Effector memory CD4-positive, alpha-beta T cell (primary cell): ENCODE results near the gene UNC5A.

Experiments used
- DNase-seq, 3 donors: peaks; one replicate each; pipeline ENCODE4 v3.0.0-alpha.2; 2020
- H3K27ac ChIP-seq: 2 replicates; pipeline ENCODE4 v1.7.0; 2013; ENCODE audit warnings: mild to moderate bottlenecking, low read length, moderate library complexity; ENCODE audit not compliant: insufficient read depth, poor library complexity, severe bottlenecking
- H3K27me3 ChIP-seq: replicated peaks from 2 replicates; pipeline ENCODE4 v1.7.0; 2013; ENCODE audit warnings: mild to moderate bottlenecking, low read length; ENCODE audit not compliant: insufficient read depth, control insufficient read depth, poor library complexity, severe bottlenecking
- H3K36me3 ChIP-seq: 2 replicates; pipeline ENCODE4 v1.7.0; 2013; ENCODE audit warnings: mild to moderate bottlenecking, low read length, moderate library complexity; ENCODE audit not compliant: control insufficient read depth, insufficient read depth
- H3K4me1 ChIP-seq: 2 replicates; pipeline ENCODE4 v1.7.0; 2013; ENCODE audit warnings: low read length, mild to moderate bottlenecking; ENCODE audit not compliant: control insufficient read depth, insufficient read depth, poor library complexity, severe bottlenecking
- H3K4me3 ChIP-seq: 2 replicates; pipeline ENCODE4 v1.7.0; 2013; ENCODE audit warnings: low read length, low read depth, mild to moderate bottlenecking; ENCODE audit not compliant: insufficient read depth, poor library complexity, severe bottlenecking
- H3K9me3 ChIP-seq: 2 replicates; pipeline ENCODE4 v1.7.0; 2013; ENCODE audit warnings: mild to moderate bottlenecking, low read length, moderate library complexity; ENCODE audit not compliant: control insufficient read depth

Gene UNC5A

GRCh38 chr5:176862330-176862995 lies 52.1 kb downstream of the UNC5A start:
- Histone ChIP-seq H3K9me3 (no peaks in the 10 kb centered on the region), H3K4me1 (no peaks in the 10 kb centered on the region), H3K27me3 (peaks cover 26% of the 10 kb centered on the region), H3K27ac (no peak overlapping the region), H3K4me3 (no peak overlapping the region), H3K36me3 (no peaks in the 10 kb centered on the region)
- no peak for DNase-seq

DNA sequence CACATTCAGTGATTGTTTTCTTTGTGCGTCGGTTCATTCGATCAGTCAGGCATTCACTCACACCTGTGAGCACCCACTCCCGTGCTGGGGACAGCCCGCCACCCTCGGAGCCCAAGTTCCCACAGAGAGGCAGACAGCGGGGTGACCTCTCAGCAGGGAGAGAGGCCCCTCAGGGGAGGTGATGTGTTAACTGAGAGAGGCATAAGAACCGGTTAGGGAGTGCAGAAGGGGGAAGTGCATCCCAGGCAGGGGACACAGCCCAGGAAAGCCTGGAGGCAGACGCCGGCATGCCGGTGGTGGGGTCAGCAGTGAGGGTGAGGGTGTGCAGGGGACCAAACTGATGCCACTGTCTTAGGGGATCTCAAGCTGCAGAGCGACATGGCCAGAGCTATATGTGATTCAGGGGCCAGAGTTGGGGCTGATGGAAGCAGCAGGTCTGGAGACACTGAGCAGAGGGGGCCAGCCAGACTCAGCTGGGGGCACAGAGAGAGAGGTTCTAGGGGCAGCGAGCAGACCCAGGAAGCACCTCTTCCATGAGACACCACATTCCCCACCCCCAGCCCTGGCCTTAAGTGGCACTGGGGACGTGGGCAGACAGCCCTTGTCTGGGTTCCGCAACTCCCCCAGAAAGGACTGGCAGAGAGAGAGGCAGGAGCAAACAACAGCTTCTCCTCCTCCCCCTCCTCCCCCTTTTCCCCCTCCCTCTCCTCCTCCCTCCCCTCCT lies 52.8 kb downstream of the UNC5A start:
- Histone ChIP-seq H3K4me3 (no peak overlapping the region), H3K36me3 (no peaks in the 10 kb centered on the region), H3K4me1 (no peaks in the 10 kb centered on the region), H3K27ac (no peak overlapping the region), H3K27me3 (peaks cover 26% of the 10 kb centered on the region), H3K9me3 (no peaks in the 10 kb centered on the region)
- DNase-seq: no peak

GRCh38 chr5:176863765-176864098 lies 53.4 kb downstream of the UNC5A start:
- no peak overlapping the region for H3K4me3 ChIP-seq
- DNase-seq: no peak
- H3K27me3 ChIP-seq: peaks cover 26% of the 10 kb centered on the region
- H3K27ac ChIP-seq: no peak overlapping the region
- H3K9me3 ChIP-seq: no peaks in the 10 kb centered on the region
- H3K4me1 ChIP-seq: no peaks in the 10 kb centered on the region
- H3K36me3 ChIP-seq: no peaks in the 10 kb centered on the region

- peaks cover 26% of the 10 kb centered on the region for H3K27me3 ChIP-seq
- no peaks in the 10 kb centered on the region for H3K9me3 ChIP-seq
- DNase-seq: no peak
- no peaks in the 10 kb centered on the region for H3K36me3 ChIP-seq
- H3K4me3 ChIP-seq: no peak overlapping the region
- no peaks in the 10 kb centered on the region for H3K4me1 ChIP-seq
- no peak overlapping the region for H3K27ac ChIP-seq
These were observed 54.4 kb downstream of the UNC5A start for GRCh38 chr5:176864755-176865154.

- H3K4me1 ChIP-seq: no peaks in the 10 kb centered on the region
- H3K36me3 ChIP-seq: no peaks in the 10 kb centered on the region
- H3K4me3 ChIP-seq: no peak overlapping the region
- H3K27ac ChIP-seq: no peak overlapping the region
- DNase-seq: no peak
- peaks cover 21% of the 10 kb centered on the region for H3K27me3 ChIP-seq
- H3K9me3 ChIP-seq: no peaks in the 10 kb centered on the region
These were observed 55.6 kb downstream of the UNC5A start for GRCh38 chr5:176865964-176866363.

- H3K27ac ChIP-seq: no peak overlapping the region
- H3K36me3 ChIP-seq: no peaks in the 10 kb centered on the region
- H3K4me1 ChIP-seq: no peaks in the 10 kb centered on the region
- H3K9me3 ChIP-seq: no peaks in the 10 kb centered on the region
- H3K27me3 ChIP-seq: peaks cover 21% of the 10 kb centered on the region
- DNase-seq: no peak
- no peak overlapping the region for H3K4me3 ChIP-seq
These were observed 56.5 kb downstream of the UNC5A start for GRCh38 chr5:176866707-176867310.

- H3K4me1 ChIP-seq: no peaks in the 10 kb centered on the region
- no peak overlapping the region for H3K27ac ChIP-seq
- peaks cover 12% of the 10 kb centered on the region for H3K27me3 ChIP-seq
- no peaks in the 10 kb centered on the region for H3K9me3 ChIP-seq
- no peaks in the 10 kb centered on the region for H3K36me3 ChIP-seq
- DNase-seq: no peak
- H3K4me3 ChIP-seq: no peak overlapping the region
These were observed 57.8 kb downstream of the UNC5A start for GRCh38 chr5:176868126-176868525.

- Histone ChIP-seq H3K4me3 (no peak overlapping the region), H3K4me1 (no peaks in the 10 kb centered on the region), H3K27me3 (peaks cover 9% of the 10 kb centered on the region), H3K36me3 (no peaks in the 10 kb centered on the region), H3K9me3 (no peaks in the 10 kb centered on the region), H3K27ac (no peak overlapping the region)
- DNase-seq: no peak
These were observed 58.4 kb downstream of the UNC5A start for GRCh38 chr5:176868731-176869130.

GRCh38 chr5:176869501-176870109 lies 59.2 kb downstream of the UNC5A start:
- DNase-seq: no peak
- Histone ChIP-seq H3K4me1 (no peaks in the 10 kb centered on the region), H3K27ac (no peak overlapping the region), H3K27me3 (peaks cover 9% of the 10 kb centered on the region), H3K9me3 (no peaks in the 10 kb centered on the region), H3K36me3 (no peaks in the 10 kb centered on the region), H3K4me3 (no peak overlapping the region)

GRCh38 chr5:176870110-176870591 lies 59.8 kb downstream of the UNC5A start:
- H3K36me3 ChIP-seq: no peaks in the 10 kb centered on the region
- no peaks in the 10 kb centered on the region for H3K9me3 ChIP-seq
- no peak overlapping the region for H3K27ac ChIP-seq
- H3K27me3 ChIP-seq: peaks cover 8% of the 10 kb centered on the region
- DNase-seq: no peak
- no peaks in the 10 kb centered on the region for H3K4me1 ChIP-seq
- no peak overlapping the region for H3K4me3 ChIP-seq
